ENCODE results near the gene CARMIL3.

CARMIL3 gene

DNA sequence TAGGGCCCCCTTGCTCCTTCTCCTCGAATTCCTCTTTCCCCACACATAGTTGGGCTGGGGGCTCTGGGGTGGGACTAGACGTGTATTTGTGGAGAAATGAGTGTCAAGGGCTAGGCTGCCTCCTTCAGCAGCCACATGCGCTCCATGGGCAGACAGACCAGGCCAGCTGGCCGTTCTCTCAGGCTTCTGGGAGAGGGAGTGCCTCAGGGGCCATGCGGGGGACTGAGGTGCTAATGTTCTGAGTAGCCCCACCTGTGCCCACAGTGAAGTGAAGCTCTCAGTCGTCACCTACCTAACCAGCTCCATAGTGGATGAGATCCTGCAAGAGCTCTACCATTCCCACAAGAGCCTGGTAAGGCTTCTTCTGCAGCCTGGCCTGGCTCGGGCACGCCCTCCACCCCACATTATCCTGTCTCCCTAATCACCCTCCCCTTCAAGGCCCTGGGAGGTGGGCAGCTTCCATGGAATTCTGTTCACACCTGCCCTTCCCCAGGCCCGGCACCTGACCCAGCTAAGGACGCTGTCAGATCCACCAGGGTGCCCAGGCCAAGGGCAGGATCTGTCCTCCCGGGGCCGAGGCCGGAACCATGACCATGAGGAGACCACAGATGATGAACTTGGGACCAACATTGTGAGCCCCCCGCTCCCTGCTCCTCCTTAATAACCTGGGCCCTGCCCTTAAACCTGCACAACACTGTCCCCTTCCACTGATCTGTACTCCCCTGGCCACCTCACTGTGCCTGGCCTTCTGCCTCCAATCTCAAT is 10.6 kb downstream of the CARMIL3 start:
- DNase-seq (ENCODE audit: low spot score): no peak

DNA sequence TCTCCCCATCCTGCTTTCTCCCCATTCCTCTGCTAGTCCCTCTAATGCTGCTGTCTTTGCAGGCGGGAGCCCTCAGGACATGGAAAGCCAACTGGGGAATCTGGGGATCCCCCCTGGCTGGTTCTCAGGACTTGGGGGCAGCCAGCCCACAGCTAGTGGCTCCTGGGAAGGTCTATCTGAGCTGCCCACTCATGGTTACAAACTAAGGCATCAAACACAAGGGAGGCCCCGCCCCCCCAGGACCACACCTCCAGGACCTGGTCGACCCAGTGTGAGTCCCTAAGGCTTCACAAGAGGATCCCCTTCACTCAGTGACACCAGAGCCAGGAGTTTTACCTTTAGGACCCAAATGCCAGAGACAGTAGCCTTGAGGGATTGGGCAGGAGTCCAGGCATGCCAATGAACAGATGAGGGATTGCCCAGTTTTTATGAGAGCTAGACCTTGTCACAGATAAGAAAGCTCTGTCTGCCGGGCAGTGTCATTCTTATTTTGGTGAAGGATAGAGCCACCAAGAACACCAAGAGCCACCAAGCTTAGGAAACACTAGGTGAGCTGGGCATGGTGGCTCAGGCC is 11.5 kb downstream of the CARMIL3 start:
- DNase-seq (ENCODE audit: low spot score): no peak

DNA sequence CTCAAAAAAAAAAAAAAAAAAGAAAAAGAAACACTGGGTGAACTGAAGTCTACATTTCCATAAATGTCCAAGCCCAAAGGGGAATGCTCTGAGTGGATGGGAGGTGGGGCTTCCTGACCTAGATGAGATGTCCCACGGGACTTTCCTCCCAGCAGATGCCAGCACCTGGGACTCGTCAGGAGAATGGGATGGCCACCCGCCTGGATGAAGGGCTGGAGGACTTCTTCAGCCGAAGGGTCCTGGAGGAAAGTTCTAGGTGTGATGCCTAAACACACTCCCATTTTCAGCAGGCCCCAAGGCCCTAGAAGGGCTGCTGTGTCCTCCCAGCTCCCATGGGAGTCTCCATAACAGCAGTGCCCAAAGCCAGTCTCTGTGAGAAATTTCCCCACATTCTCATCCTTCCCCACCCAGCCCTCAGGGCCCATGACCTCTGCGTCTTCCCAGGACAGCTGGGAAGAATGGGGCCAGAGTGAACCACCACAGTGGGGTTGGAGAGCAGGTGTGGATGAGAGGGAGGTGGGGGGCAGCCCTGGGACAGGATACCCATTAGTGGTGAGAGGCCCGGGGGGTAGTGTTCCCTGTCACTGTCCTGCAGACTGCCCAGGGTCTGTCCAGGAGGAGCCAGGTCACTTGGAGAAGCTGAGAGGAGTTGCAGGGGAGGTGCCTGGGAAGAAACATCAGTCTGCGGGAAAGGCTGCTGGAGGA is 12.4 kb downstream of the CARMIL3 start:
- DNase-seq (ENCODE audit: low spot score): no peak

DNA sequence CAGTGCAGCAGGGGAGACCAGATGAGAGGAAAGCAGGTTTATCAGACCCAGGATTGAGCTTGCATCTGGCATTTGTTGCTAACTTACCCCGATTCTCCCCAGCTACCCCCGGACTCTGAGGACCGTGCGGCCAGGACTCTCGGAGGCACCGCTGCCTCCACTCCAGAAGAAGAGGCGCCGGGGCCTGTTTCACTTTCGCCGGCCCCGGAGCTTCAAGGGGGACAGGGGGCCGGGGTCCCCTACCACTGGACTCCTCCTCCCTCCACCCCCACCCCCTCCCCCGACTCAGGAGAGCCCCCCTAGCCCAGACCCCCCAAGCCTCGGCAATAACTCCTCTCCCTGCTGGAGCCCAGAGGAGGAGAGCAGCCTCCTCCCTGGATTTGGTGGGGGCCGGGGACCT is 13.0 kb downstream of the CARMIL3 start:
- no peak for DNase-seq (ENCODE audit: low spot score)

DNA sequence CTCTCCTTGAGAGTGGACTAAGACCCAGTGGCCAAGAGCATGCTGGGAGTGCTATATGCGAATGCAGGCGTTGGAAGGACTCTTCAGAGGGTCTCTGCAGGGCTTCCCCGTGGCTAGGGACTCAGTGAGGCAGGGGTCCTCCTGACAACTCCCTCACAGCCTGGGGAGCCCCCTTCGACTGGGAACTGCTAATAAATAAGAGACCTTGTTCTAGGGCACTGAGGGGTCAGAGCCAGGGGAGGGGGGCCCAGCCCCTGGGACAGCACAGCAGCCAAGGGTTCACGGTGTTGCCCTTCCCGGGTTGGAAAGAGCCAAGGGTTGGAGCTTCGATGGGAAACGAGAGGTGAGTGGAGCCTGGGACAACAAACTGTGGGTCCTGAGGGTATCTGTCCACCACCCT is 13.6 kb downstream of the CARMIL3 start:
- DNase-seq (ENCODE audit: low spot score): no peak

DNA sequence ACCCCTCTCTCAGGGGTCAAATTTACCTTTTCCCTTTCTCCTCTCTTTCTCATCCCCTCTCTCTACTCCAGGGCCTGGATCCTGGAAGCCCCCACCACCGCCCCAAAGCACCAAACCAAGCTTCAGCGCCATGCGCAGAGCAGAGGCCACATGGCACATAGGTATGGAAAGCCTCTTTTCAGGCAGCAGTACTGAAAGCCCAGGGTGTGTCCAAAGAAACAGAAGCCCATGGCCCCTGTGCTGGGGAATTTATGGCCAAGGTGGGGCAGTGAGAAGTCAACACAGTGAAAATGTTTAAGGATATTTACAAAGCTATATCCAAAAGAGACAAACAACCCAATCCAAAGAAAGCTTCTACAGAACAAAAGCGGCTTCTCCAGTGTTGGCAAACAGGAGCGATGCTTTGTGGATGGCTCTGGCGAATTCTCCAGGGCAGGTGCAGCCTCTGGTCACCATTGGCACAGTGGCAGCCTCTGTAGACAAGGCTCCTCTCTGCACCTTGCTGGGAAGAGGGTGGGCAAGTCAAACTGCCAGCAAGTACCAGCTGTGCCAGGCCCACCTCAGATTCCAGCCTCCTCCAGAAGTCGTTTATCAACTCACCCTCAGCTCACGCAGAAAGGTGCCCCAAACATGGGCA is 14.8 kb downstream of the CARMIL3 start:
- DNase-seq (ENCODE audit: low spot score): no peak

DNA sequence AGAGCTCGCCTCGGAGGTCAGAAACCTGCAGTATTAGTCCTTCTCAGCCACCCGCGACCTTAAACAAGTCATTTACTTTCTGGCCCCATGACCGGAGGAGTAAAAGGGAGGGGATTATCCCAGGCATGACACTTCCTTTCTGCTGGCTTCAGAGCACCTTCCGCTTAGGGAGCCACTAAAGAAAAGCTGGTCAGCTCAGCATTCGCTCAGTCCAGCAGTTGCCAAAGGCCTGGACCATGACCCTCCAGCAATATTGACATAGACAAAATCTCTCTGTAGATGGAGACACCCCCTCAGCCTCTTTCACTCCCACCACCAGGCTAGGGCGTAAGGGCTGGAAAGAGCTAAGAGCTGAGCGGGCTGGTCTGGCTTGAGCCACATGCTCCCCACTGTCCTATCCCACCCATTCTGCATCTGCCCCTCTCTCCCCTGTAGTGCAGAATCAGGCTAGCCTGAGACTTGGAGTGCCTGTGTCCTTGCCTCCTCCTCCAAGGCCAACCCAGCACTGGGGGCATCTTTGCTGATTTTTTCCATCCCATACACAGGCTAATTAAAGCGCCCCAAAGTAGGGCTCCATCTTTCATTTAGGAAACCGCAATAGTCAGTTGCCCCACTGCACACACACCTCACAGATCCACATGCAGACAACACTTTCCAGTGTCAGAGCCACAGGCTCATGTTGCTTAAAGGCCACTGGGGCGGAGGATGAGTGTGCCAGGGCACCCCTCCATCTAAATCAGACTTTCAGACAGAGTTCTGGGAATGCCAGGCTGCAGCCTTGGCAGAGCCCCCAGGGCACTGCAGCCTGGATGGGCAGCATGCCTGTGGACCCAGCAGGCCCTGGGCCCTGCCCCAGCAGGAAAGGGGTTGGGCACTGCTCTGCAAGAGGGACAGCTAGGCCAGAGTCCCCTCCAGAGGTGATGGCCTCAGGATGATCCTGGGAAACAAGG is 15.6 kb downstream of the CARMIL3 start:
- no peak for DNase-seq (ENCODE audit: low spot score)

DNA sequence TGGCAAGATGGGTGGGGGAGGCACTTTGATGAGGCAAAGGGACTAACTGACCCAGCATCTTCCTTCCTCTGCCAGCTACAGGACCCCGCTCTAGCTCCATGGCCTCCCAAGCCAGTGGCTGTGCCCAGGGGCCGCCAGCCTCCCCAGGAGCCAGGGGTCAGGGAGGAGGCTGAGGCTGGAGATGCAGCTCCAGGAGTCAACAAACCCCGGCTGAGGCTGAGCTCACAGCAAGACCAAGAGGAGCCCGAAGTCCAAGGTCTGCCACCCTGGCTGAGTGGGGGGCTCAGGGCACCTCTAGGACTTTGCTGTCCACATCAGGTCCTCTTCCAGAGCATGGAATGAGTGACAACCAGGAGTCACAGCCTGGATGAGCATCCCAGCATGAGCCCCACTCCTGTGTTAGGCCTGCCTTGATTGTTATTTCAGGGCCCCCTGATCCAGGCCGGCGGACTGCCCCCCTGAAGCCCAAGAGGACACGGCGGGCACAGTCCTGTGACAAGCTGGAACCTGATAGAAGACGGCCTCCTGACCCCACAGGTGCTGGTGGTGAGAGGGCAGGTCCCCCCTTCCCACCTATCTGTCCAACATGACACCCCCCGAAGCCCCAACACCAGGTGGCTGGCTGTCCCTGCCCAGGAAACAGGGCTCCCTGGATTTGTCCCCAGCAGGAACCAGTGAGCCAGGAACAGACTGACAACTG is 17.1 kb downstream of the CARMIL3 start:
- DNase-seq (ENCODE audit: low spot score): no peak

DNA sequence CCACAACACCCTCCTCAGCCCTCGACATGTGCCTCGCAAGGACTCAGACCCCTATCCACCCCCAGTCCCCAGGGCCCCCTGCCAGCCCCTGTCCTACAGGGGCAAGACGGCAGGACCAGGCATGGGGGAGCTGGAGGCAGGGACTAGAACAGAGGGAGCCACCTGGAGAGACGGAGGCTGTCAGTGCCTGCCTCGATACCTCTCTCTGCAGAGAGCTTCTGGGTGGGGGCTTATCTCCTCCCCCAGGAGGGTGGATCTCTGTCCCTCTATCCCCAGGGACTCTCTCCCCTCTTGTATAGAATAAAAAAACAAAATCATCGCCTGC is 17.6 kb downstream of the CARMIL3 start:
- no peak for DNase-seq (ENCODE audit: low spot score)

DNA sequence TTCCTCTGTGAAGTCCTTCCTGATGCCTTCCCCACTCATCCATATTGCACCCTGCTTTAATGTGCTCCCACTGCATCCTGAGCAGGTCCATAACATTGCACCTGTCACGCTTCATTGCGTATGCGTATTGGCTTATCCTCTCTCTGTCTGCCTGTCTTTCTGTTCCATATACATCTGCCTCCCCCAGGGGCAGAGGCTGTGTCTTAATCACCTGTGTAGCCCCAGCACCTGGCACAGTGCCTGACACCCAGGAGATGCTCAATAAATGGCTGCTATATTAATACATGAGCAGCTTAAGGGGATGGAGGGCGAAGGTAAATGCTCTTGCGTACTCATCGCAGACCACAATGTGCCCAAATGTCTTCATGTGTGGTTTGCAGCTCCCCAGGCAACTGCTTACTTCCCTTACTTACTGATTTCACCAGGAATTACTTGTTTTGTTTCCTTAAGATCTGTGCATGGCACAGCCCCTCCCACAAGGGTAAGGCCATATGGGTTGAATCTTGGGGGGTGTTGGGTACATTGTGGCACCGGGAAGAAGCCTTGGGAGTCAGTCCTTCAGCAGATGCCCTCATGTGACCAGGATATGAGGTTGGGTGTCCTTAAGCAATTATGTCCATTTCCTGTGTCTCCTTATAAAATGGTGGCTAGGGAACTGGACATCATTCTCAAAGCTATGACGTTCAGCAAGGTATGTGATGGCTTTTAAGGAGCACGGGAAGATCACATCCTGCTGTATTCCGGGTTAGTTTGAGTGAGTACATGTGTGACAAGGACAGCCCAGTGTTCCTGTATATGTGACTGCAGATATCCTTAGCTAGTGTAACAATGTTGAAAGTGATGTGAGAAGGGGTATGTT is 18.7 kb downstream of the CARMIL3 start:
- no peak for DNase-seq (ENCODE audit: low spot score)

DNA sequence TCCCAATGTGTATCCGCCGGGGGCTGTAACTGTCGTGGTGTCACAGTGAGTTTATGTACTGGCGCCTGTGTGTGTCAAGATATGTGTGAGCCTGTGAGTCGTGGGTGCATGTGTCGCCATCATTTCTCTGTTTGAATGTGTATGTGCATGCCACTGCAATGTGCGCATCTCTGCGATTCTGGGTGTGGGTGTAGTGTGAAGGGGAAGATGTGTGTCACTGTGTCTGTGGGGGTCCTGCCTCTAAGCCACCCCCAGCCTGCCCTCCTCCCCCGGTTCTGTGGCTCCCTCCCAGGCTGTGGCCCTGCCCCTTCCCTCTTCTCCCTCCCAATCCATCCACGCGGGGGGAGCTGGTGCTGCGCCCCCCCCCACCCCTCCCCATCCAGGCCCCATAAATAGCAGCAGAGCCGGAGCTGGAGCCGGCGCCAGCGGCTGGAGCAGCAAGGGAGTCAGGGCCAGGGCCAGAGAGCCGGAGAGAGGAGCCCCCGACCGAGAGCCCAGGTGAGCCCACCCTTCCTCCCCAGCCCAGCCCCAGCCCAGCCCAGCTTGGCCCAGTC is 19.4 kb downstream of the CARMIL3 start, which contains the start of gene CPNE6:
TSS of gene CPNE6 (plus strand) at position 419 of the 554 bp plus-strand sequence. CDS start 1,375 bp downstream, outside the sequence.
- DNase-seq (ENCODE audit: low spot score): no peak

DNA sequence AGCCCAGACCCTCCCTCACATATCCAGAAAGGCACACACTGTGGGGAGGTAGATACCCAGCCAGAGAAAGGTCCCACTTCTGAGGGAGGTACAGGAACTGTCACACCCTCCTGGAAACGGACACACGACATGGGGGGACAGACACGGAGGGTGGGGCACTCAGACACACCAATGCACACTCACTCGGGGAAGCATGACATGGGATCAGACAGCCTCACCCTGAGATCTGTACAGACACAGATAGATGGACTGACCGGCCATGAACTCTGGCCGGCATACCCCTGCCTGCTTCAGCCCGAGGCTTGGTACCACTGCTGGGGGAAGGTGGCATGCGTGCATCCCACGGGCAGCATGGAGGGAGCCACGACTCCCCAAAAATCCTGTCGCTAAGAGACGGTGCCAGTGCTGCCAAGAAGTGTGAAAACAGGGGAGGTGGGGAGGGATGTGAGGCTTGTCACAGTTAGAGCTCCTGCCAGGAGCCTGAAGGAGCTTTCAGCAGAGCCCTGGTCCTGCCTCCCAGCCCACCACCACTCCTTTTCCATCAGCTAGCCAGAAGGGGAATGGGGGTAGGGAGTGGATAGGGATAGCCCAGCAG is 20.1 kb downstream of the CARMIL3 start:
- no peak for DNase-seq (ENCODE audit: low spot score)

DNA sequence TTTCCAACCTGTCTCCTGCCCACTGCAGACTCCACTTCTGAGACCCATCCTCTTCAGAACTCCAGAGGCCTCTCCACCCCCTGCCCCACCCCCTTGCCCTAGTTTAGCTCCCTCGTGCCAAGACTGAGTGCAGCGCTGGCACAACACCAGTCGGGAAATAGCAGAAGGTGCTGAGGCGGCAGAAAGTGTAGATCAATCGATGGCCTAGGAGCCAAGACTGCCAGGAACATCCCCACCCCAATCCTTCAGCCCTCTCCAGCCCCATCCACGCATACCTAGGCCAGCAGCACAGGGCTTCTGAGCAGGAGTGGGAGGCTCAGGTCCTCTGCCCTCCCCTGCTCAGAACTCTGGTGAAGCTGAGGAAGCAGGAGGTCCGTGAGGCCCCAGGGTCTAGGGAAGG is 20.6 kb downstream of the CARMIL3 start:
- DNase-seq (ENCODE audit: low spot score): no peak

DNA sequence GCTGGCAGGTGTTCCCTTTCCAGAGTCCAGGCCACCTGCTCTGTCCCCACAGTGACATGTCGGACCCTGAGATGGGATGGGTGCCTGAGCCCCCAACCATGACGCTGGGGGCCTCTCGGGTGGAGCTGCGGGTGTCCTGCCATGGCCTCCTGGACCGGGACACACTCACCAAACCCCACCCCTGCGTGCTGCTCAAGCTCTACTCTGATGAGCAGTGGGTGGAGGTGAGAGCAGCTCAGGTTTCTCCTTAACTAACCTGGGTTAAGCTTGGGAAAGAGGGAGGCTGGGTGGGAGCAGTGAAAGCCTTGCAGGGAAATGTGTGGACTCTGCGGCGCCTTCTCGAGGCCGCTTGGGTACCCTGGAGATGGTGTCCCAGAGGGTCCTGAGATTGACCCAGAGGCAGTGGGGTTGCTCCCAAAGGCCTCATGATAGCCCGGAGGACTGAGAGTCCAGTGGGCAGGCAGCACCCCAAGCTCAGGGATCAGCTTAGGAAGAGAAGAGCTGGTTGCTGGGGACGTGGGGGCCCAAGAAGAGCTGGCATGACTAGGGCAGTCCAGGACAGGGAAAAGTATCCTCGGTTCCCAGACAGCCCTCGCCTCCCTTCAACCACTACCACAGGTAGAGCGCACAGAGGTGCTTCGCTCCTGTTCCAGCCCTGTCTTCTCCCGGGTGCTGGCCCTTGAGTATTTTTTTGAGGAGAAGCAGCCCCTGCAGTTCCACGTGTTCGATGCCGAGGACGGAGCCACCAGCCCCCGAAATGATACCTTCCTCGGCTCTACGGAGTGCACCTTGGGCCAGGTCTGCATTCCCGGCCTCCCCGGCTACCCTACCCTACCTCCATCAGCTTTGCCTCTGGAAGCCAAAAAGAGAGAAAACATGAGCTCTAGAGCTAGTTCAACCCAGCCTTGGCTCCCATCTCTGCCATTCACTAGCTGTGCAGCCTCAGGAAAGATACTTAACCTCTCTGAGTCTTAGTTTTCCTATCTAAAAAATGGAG is 21.4 kb downstream of the CARMIL3 start:
- no peak for DNase-seq (ENCODE audit: low spot score)

DNA sequence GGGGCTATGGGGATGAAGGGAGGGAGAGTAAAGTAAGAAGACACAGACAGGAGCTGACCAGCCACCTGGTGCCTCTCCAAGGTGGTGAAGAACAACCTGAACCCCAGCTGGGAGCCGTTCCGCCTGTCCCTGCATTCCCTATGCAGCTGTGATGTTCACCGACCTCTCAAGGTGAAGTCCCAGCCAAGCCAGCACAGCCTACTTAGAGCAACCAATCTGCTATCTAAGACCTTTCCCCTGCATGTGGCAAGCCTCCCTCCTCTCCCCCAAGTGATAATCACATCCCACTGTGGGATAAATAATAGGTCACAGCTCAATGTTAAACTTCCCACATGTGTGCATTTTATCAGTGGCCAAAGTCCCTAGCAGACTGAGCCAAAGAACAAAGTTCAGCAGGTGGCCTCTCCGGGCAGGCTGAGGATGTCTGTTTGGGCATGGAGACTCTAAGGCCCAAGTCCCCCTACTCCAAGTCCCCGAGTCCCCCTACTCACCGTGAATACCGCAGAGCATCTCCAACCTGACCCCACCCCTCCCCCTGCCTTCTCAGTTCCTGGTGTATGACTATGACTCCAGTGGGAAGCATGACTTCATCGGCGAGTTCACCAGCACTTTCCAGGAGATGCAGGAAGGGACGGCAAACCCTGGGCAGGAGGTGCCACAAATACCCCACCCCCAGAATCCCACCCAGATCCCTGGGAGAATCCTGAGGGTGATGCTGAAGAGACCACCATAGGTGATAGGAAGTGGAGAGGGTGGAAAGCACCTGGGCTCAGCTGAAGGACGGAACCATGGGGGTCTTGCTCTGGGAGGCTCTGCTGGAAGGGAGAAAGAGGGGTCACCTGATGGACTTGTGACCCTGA is 23.0 kb downstream of the CARMIL3 start:
- DNase-seq (ENCODE audit: low spot score): no peak

DNA sequence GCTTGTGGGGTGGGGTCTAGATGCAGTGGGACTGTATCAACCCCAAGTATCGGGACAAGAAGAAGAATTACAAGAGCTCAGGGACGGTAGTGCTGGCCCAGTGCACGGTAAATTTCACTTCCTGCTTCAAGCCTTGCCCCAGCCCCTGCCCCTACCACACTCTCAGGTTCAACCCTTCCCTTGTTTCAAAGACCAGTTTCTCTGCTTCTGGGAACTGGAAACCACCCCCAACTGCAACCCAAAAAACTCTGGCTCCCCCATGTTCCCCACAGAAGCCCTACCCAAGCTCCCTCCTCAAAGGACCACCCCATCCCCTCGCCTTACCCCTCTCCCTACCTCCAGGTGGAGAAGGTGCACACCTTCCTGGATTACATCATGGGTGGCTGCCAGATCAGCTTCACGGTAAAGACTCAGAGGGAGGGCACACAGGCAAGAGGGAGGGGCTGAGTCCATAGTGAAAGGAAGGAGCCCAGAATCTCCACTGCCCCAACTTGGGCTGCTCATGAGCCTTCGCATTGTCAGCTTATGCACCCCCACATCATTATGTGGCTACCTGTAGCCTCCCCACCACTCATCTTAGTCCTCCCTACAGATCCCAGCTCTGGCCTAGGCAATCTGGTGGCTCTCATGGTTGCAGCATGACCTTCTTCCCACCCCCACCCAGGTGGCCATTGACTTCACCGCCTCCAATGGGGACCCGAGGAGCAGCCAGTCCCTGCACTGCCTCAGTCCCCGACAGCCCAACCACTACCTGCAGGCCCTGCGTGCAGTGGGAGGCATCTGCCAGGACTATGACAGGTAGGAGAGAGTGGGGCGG is 23.9 kb downstream of the CARMIL3 start:
- DNase-seq (ENCODE audit: low spot score): no peak

DNA sequence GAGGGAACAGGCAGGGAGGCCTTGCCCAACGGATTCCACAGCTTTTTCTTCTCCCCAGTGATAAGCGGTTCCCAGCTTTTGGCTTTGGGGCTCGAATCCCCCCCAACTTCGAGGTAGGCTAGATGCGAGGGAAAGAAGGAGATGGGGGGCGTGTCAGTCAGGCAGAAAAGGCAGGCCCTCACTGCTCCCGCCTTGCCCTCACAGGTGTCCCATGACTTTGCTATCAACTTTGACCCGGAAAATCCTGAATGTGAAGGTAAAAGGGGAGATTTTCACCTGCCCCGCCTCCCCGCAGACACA is 24.4 kb downstream of the CARMIL3 start:
- no peak for DNase-seq (ENCODE audit: low spot score)

Measured in ecto neural progenitor cell (in vitro differentiated cells).